Calu3 (cell line): Measurements from ENCODE around the gene ROCK1. TPM values are rescaled to one million over a fixed set of nuclear protein-coding genes. Genes with fewer than 3 reads are reported as not detected.

ENCODE experiments used
- Bru-seq: library from RNA; stranded (reverse); fragments of 400-500 nt; gene quantifications from one replicate; lab custom pipeline; 2021; lab: Mats Ljungman, UMichigan
- BruChase-seq, 2 experiments: library from RNA; stranded (reverse); fragments of 400-500 nt; gene quantifications; one replicate each; lab custom pipeline; 2021; lab: Mats Ljungman, UMichigan
- BruUV-seq: library from RNA; stranded (reverse); fragments of 400-500 nt; replicated peaks from 2 replicates; lab custom pipeline; 2021; lab: Mats Ljungman, UMichigan
- CTCF ChIA-PET: fragments of 300-600 bp; sonication (Branson Sonifier 250); formaldehyde crosslinking; loops from one replicate; lab custom pipeline; 2022; ENCODE audit warnings: antibody characterized with exemption; lab: Charles Lee
- DNase-seq: peaks from one replicate; pipeline ENCODE4 v3.0.0; 2022
- H3K27ac Mint-ChIP-seq: one replicate; pipeline ENCODE4 v1.8.0; 2022; ENCODE audit warnings: mixed read lengths; ENCODE audit not compliant: unreplicated experiment
- H3K27me3 Mint-ChIP-seq: one replicate; pipeline ENCODE4 v1.8.0; 2022; ENCODE audit warnings: mixed read lengths; ENCODE audit not compliant: unreplicated experiment
- H3K36me3 Mint-ChIP-seq: one replicate; pipeline ENCODE4 v1.8.0; 2022; ENCODE audit warnings: mild to moderate bottlenecking, moderate library complexity, mixed read lengths; ENCODE audit not compliant: insufficient read depth, unreplicated experiment
- H3K4me1 Mint-ChIP-seq: one replicate; pipeline ENCODE4 v1.8.0; 2022; ENCODE audit warnings: mild to moderate bottlenecking, low read depth, mixed read lengths; ENCODE audit not compliant: unreplicated experiment
- H3K4me3 Mint-ChIP-seq: one replicate; pipeline ENCODE4 v1.8.0; 2022; ENCODE audit warnings: mild to moderate bottlenecking, low read depth, moderate library complexity, mixed read lengths; ENCODE audit not compliant: unreplicated experiment
- H3K9me3 Mint-ChIP-seq: one replicate; pipeline ENCODE4 v1.8.0; 2022; ENCODE audit warnings: low read depth, mixed read lengths; ENCODE audit not compliant: unreplicated experiment
- intact Hi-C: fragments of 100-400 bp; cut with micrococcal nuclease; formaldehyde crosslinking; loops from one replicate; pipeline ENCODE4 v1.10.0; 2022; ENCODE audit not compliant: unreplicated experiment
- long read RNA-seq: library from polyadenylated mRNA; stranded (forward); transcript quantifications from one replicate; pipeline ENCODE4 v2.0.0, GENCODE V29; 2022
- total RNA-seq: library from RNA; stranded (reverse); gene quantifications from 2 replicates; pipeline ENCODE4 v1.2.3, GENCODE V29; 2022
- TF ChIP-seq, protein P1 (sequence below): fragments of 200-600 bp; IDR thresholded peaks from one replicate; pipeline ENCODE4 v1.8.0; 2022; ENCODE audit warnings: antibody characterized with exemption; ENCODE audit not compliant: unreplicated experiment

ROCK1 gene
- total RNA-seq, result 50.9 and 51.9 TPM in 2 replicates
- percentile 89 among the genes with signal in this experiment for Bru-seq, nascent RNA
- percentile 86 among the genes with signal in this experiment for BruChase-seq, experiment 1, labeled RNA remaining after a 6-hour chase
- BruChase-seq, experiment 2, labeled RNA remaining after a 2-hour chase, result percentile 79 among the genes with signal in this experiment
- long read RNA-seq, full-length matches to known transcripts, result 8 of 15 reads
- long read RNA-seq, partial matches to known transcripts, result 2 of 15 reads
- long read RNA-seq, other reads (novel, unspliced or antisense), result 5 of 15 reads

DNA sequence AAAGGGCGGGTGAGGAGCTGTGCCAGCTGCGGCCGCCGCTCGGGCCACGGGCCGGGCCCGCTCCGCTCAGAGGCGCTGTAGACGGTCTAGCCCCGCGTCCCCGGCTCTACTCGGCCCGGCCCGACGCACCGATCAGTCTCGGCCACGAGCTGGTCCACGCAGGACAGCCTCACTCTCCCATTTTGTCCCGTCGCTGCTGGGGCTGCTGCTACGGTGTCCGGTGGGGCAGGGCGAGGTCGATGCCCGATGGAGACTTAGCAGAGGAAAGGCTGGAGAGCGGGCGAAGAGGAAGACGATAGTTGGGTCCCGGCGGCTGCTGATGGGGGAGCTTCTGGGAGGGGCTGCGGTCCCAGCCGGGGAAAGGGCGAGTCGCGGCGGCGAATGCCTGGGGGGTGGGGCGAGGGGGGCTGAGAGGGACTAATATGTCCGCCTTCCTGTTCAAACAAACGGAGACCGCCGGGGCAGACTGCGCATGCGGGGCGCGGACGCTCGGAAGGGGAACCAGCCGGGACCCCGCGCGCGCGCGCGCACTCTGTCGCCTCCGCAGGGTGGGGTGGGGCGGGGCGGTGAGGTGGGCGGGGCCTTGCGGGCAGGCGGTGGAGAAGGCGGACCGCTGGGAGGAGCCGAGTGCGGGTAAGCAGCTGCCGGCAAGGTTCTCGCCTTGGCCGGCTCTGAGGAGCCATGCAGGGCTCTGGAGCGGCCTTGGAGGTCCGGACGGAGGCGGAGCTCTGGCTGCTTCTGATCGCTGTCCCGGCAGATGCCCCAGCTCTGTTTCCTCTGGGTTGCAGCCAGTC is at the start of gene ROCK1:
Gene ROCK1, minus strand, starts transcription at position 468 of the 794 bp plus-strand sequence. CDS start 903 bp downstream, outside the sequence.
- CTCF ChIA-PET, result interaction anchor here (0.6 to 1.1 kb wide), 5 partner anchors 39 to 783 kb away, joined by 3 to 4 read pairs (median 3); no protein-coding TSS in a partner anchor
- no peaks in the 10 kb centered on the region for H3K9me3 Mint-ChIP-seq
- TF ChIP-seq, protein P1, sequence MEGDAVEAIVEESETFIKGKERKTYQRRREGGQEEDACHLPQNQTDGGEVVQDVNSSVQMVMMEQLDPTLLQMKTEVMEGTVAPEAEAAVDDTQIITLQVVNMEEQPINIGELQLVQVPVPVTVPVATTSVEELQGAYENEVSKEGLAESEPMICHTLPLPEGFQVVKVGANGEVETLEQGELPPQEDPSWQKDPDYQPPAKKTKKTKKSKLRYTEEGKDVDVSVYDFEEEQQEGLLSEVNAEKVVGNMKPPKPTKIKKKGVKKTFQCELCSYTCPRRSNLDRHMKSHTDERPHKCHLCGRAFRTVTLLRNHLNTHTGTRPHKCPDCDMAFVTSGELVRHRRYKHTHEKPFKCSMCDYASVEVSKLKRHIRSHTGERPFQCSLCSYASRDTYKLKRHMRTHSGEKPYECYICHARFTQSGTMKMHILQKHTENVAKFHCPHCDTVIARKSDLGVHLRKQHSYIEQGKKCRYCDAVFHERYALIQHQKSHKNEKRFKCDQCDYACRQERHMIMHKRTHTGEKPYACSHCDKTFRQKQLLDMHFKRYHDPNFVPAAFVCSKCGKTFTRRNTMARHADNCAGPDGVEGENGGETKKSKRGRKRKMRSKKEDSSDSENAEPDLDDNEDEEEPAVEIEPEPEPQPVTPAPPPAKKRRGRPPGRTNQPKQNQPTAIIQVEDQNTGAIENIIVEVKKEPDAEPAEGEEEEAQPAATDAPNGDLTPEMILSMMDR, result no peak
- BruUV-seq, result no TSS peak
- DNase-seq, result peak; percentile 97
- no peak within 1 kb of the TSS for H3K4me3 Mint-ChIP-seq
- H3K4me1 Mint-ChIP-seq, result peaks cover 8% of the 10 kb centered on the region
- no peaks in the 10 kb centered on the region for H3K27me3 Mint-ChIP-seq
- peak within 1 kb of the TSS; percentile 95 for H3K27ac Mint-ChIP-seq
- peaks cover 24% of the 10 kb centered on the region for H3K36me3 Mint-ChIP-seq
- intact Hi-C loops, result loop anchor here (2.0 to 5.0 kb wide), 6 partner anchors 25 to 139 kb away; no protein-coding TSS in a partner anchor

DNA sequence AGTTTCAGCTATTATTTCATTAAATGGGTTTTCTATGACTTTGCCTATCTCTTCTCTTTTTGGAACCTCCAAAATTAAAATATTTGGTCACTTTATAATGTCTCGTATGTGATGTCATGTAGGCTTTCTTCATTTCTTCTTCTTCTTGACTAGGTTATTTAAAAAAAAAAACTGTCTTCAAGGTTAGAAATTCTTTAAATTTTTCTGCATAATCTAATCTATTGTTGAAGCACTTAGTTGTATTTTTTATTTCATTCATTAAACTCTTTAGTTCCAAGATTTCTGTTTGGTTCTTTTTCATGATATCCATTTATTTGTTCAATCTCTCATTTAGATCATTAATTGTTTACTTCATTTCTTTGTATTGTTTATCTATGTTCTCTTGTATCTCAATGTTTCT is 43.8 kb upstream of the ROCK1 start:
- TF ChIP-seq, protein P1, result no peak
- BruUV-seq, result no TSS peak
- Mint-ChIP-seq H3K4me1 (no peaks in the 10 kb centered on the region), H3K27ac (no peak overlapping the region), H3K36me3 (no peaks in the 10 kb centered on the region), H3K9me3 (no peaks in the 10 kb centered on the region), H3K27me3 (no peaks in the 10 kb centered on the region), H3K4me3 (no peak overlapping the region)
- intact Hi-C loops, result no loop called here
- CTCF ChIA-PET, result no interaction called here
- DNase-seq, result no peak

DNA sequence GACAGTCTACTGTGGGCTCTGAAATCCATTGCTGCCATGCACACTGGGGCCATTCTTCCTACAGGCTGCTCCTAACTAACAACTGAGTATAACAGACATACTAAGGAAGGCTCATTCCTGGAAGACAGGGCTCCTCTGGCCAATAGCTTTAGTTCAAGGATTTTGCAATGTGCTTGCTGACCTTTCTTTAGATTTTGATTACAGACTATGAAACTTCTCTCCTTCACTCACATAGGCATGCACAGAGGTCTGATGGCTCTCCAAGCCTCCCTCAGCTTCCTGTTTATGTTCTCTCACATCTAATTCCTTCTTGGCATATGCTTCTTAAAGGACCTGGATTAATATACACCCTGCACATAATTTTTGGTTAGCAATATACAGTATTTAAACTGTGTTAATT is 34.4 kb upstream of the ROCK1 start:
- Mint-ChIP-seq H3K27me3 (no peaks in the 10 kb centered on the region), H3K9me3 (no peaks in the 10 kb centered on the region), H3K27ac (no peak overlapping the region), H3K36me3 (no peaks in the 10 kb centered on the region), H3K4me1 (no peaks in the 10 kb centered on the region), H3K4me3 (no peak overlapping the region)
- CTCF ChIA-PET, result no interaction called here
- intact Hi-C loops, result no loop called here
- no TSS peak for BruUV-seq
- no peak for DNase-seq
- TF ChIP-seq, protein P1, result no peak

DNA sequence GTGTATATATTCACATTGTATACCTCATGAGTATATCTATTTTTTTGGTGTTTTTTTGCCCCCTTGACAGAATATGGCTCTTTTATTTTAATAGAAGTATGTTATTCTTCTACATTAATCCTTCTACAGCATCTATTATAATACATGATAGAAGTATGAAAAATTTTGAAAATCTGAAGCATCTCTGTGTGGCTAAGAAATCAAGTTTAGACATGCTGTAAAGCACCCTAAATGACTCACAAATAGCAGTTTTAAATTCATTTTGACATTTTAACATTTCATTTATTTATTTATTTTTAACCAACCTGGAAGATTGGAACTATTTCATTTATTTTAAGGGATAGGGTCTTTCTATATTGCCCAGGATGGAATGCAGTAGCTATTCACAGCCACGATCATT is 33.8 kb upstream of the ROCK1 start:
- no peaks in the 10 kb centered on the region for H3K4me1 Mint-ChIP-seq
- CTCF ChIA-PET, result interaction anchor here (0.5 kb wide), 1 partner anchor 314 kb away, joined by 4 read pairs; no protein-coding TSS in a partner anchor
- no peak overlapping the region for H3K4me3 Mint-ChIP-seq
- H3K36me3 Mint-ChIP-seq, result no peaks in the 10 kb centered on the region
- no peaks in the 10 kb centered on the region for H3K27me3 Mint-ChIP-seq
- H3K27ac Mint-ChIP-seq, result no peak overlapping the region
- BruUV-seq, result no TSS peak
- H3K9me3 Mint-ChIP-seq, result no peaks in the 10 kb centered on the region
- TF ChIP-seq, protein P1, result no peak
- DNase-seq, result no peak
- intact Hi-C loops, result no loop called here
